Stimulated activated CD8-positive, alpha-beta memory T cell treated with anti-CD3 and anti-CD28 coated beads, Interleukin-2, amount 100 ng/mL, for 48 hours (primary cell): ENCODE measurements around the gene UNC119.
"Not testable (repeated sequence)": the region's sequence is repeated elsewhere in the genome, so short reads cannot be mapped to it uniquely, and the experiment has no call there.

ENCODE experiments used
- DNase-seq, 2 donors: peaks; one replicate each; pipeline ENCODE4 v3.0.0-alpha.2; 2020; ENCODE audit warnings: low read depth in 2 of 2

Gene UNC119

DNA sequence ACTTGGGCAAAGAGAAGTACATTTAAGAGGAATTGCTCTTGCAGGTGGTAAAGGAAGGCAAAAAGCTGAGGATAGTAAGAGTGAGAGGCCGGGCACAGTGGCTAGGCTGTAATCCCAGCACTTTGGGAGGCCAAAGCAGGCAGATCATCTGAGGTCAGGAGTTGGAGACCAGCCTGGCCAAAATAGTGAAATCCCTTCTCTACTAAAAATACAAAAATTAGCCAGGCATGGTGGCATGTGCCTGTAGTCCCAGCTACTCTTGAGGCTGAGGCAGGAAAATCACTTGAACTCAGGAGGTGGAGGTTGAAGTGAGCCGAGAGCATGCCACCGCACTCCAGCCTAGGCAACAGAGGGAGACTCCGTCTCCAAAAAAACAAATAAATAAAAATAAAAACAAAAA, 30.1 kb downstream of the UNC119 start:
- DNase-seq, result not testable (repeated sequence)

GRCh38 chr17:28521311-28522085, 30.9 kb downstream of the UNC119 start:
- no peak for DNase-seq

DNA sequence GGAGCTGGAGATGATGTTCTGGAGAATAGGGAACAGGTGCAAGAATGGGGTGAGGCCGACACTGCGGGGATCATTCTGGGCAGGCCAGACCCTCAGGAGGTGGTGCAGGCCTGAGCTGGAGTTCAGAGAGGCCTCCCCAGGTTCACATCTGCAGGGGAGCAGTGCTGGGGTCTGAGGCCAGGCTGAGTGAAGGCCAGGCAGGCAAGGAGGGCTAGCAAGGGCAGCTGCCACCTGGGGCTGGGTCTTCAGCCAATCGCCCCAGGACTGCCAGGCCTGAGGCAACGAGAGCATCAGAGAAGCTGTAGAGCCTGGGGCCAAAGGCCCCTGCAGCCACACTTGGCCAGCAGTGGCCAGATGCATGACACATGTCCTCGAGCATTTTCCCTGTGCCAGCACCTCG, 31.7 kb downstream of the UNC119 start:
- no peak for DNase-seq

DNA sequence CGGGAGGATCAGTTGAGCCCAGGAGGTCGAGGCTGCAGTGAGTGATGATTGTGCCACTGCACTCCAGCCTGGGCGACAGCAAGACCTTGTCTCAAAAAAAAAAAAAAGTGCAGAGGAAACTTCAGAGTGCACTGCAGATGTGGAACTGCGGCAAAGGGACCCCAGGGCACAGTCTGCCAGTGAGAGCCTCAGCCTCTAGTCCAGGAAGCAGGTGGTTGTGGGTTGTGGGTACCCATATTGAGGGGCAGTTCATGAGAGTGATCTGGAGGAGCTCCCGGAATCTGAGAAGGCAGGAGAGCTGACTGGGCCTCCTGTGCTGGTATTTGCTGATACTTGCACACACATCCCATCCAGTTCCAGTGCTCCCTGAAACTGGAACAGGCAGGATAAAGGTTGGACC, 33.2 kb downstream of the UNC119 start:
- DNase-seq, result no peak

DNA sequence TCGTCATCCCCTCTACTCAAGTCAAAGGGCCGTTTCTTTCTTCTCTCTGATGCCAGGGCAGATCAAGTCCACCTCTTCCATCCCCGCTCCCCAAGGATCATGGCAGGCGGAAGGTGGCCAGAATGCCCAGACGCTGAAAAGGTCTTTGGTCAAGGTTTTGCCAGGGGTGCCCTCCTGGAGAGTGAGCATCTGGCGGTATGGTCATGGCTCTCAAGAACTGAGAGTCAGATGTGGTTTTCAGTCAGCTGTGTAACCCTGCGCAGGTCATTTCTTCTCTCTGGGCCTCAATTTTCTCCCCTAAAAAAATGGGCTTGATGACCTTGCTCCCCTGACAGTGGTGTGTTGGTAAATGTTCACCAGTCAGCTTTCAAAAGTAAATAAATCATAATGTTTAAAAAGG, 33.8 kb downstream of the UNC119 start:
- no peak for DNase-seq

DNA sequence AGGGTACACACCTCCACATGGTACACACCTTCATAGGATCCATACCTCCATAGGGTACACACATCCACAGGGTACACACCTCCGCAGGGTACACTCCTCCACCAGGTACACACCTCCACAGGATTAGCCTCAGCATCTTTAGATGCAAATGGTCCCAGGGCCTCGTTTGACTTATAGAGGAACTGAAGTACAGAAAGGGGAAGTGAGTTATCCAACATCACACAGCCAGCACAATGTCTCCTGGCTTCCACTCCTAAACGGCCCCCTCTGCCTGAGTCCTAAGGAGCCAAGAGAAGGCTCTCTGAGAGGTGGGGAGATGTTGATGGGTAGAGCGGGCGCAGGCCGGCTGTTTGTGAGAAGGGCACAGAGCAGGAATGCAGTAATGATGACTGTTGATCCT, 34.3 kb downstream of the UNC119 start:
- DNase-seq, result no peak

GRCh38 chr17:28515518-28515917, 36.9 kb downstream of the UNC119 start:
- no peak for DNase-seq

DNA sequence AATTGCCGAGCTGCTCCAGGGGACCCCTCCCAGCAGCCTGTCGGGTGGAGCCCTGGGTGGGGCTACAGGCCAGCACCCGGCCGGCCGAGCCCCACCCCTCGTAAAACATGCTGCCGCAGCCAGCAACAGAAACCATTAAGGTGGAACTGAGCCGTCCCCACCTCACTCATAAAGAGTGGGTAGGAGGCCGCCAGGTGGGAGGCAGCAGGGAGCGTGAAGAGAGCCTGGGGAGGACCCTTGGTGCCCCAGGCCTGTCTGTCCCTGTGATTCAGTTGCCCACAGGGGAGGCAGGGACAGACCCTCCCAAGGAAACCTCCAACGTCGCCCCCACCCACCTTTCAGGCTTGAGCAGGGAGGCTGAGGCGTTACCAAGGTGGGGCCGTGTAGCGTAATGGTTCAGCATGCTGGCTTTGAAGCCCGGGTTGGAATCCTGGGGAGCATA, 37.8 kb downstream of the UNC119 start:
- no peak for DNase-seq

DNA sequence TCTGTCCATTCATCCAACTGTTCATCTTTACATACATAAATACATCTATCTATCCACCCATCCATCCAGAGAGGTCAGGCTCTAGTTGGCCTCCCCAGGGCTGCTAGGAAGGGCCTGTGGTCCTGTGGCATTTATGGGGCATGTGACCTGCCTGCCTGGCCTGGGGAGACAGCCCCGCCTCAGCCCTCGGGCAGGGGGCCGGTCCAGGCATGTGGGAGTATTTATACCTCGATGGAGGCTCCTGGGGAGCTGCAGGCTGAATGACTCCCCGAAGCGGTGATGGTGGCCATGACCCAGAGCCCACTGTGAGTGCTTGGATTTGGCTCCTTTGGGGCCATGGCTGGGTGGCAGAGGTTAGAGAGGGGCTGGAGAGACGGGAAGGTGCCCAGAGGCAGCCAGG, 38.9 kb downstream of the UNC119 start:
- no peak for DNase-seq

- no peak for DNase-seq
Measured at GRCh38 chr17:28511858-28512461, 40.5 kb downstream of the UNC119 start.

GRCh38 chr17:28509789-28510188, 42.6 kb downstream of the UNC119 start:
- no peak for DNase-seq

GRCh38 chr17:28508211-28508724, 44.2 kb downstream of the UNC119 start:
- DNase-seq, result no peak

GRCh38 chr17:28507567-28508203, 44.7 kb downstream of the UNC119 start:
- no peak for DNase-seq

DNA sequence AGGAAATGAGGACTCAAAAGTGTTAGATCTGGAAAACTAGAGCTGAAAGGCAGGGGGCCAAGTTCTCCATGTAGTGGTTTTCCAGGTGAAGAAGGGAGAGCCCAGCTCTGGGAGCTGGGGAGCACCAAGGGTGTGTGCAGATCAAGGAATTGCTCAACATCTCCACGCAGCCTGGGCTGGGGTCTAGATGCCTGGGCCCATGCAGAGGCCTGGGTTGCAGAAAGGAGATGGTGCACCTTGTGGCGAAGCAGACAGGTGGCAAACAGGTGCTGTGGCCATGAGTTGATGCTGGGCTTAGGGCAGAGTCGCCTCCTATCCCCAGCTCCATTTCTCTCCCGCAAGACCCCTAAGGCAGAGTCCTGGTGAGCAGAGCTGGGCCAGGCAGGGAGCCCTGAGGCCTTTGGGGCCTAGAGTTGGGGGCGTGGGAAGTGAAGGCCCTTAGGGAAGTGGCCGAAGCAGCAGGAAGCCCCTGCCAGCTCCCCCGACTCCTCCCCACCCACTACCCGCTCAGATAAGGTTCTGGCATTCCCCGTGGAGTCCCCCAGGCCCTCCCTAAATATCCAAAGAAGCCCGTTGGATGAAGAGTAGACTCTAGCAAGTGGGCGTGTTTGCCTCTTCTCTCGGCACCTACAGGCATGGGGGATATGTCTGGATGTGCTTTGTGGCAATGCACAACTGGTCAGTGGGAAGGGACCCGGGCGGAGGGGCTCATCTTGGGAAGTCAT, 45.5 kb downstream of the UNC119 start:
- no peak for DNase-seq

GRCh38 chr17:28505986-28506665, 46.3 kb downstream of the UNC119 start, which contains the start of gene FOXN1:
TSS of gene FOXN1 (plus strand) at chr17:28506348. CDS start at chr17:28523970, 17,622 bp downstream.
- no peak for DNase-seq

GRCh38 chr17:28503420-28503819, 49.0 kb downstream of the UNC119 start:
- no peak for DNase-seq

GRCh38 chr17:28501421-28502284, 50.8 kb downstream of the UNC119 start:
- no peak for DNase-seq

- no peak for DNase-seq
Measured at GRCh38 chr17:28500712-28501379, 51.6 kb downstream of the UNC119 start.

DNA sequence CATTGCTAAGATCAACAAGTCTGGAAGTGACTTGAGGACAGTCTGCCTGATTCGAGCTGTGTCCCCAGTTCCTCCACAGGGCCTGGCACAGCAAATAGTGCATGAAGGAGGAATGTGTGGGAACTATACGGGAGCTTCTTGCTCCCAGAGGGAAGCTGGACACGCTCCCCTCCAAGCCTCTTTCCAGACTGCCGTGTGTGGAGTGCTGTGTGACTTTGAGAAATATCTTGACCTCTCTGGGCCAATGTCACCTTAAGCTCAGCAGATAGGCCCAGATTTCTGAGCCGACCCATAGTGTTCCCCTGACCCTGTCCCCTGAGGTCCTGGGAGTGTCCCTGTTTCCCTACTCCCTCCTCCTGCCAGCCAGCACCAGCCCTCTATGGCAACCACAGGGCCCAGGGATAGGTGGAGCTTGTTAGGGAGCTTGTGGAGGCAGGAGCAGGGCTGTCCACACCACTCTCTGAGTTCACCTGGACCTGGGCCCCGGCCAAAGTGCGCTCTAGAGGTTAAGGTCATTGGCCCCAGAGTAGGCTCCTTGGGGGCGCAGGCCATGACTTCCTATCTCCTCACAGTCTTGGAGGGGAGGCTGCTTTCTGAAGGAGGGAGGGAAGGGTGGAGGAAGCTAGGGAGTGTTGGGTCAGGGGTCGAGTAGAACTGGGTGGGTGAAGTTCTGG, 52.6 kb downstream of the UNC119 start:
- no peak for DNase-seq

GRCh38 chr17:28499364-28499664, 53.1 kb downstream of the UNC119 start:
- DNase-seq, result no peak
